ENCODE results near the gene RPS6KB1.

RPS6KB1 gene

GRCh38 chr17:59877965-59878364 is 15.0 kb upstream of the RPS6KB1 start:
- TF ChIP-seq CTCF (IDR thresholded peaks at IDR 0.05; ENCODE audit: low read depth, low read length), result no peak

GRCh38 chr17:59878624-59879023 is 14.3 kb upstream of the RPS6KB1 start:
- no peak overlapping the region for H3K4me3 ChIP-seq (ENCODE audit: low read depth, low read length)
- H3K36me3 ChIP-seq, result peaks cover 70% of the 10 kb centered on the region
- TF ChIP-seq CTCF (IDR thresholded peaks at IDR 0.05; ENCODE audit: low read depth, low read length), result no peak
- DNase-seq, result no peak
- H3K27ac ChIP-seq, result no peak overlapping the region
- no peaks in the 10 kb centered on the region for H3K9me3 ChIP-seq (ENCODE audit: severe bottlenecking)
- no peaks in the 10 kb centered on the region for H3K27me3 ChIP-seq (ENCODE audit: insufficient read depth, low read depth, severe bottlenecking)

More at GRCh38 chr17:59877965-59878364, 15.0 kb upstream of the RPS6KB1 start:
- Histone ChIP-seq H3K36me3 (peaks cover 70% of the 10 kb centered on the region), H3K27ac (no peak overlapping the region), H3K4me3 (ENCODE audit: low read depth, low read length) (no peak overlapping the region), H3K27me3 (ENCODE audit: insufficient read depth, low read depth, severe bottlenecking) (no peaks in the 10 kb centered on the region), H3K9me3 (ENCODE audit: severe bottlenecking) (no peaks in the 10 kb centered on the region)
- no peak for DNase-seq

GRCh38 chr17:59884861-59885260 is 8.1 kb upstream of the RPS6KB1 start:
- no peak overlapping the region for H3K27ac ChIP-seq
- H3K36me3 ChIP-seq, result peaks cover 76% of the 10 kb centered on the region
- H3K27me3 ChIP-seq (ENCODE audit: insufficient read depth, low read depth, severe bottlenecking), result no peaks in the 10 kb centered on the region
- H3K4me3 ChIP-seq (ENCODE audit: low read depth, low read length), result no peak overlapping the region
- TF ChIP-seq CTCF (IDR thresholded peaks at IDR 0.05; ENCODE audit: low read depth, low read length), result no peak
- no peak for DNase-seq
- H3K9me3 ChIP-seq (ENCODE audit: severe bottlenecking), result no peaks in the 10 kb centered on the region

- Histone ChIP-seq H3K27ac (no peak overlapping the region), H3K9me3 (ENCODE audit: severe bottlenecking) (no peaks in the 10 kb centered on the region), H3K27me3 (ENCODE audit: insufficient read depth, low read depth, severe bottlenecking) (no peaks in the 10 kb centered on the region), H3K36me3 (peaks cover 68% of the 10 kb centered on the region), H3K4me3 (ENCODE audit: low read depth, low read length) (no peak overlapping the region)
- TF ChIP-seq CTCF (IDR thresholded peaks at IDR 0.05; ENCODE audit: low read depth, low read length), result no peak
- DNase-seq, result no peak
Measured at GRCh38 chr17:59888145-59888750, 4.7 kb upstream of the RPS6KB1 start.

- DNase-seq, result no peak
- Histone ChIP-seq H3K4me3 (ENCODE audit: low read depth, low read length) (no peak overlapping the region), H3K27me3 (ENCODE audit: insufficient read depth, low read depth, severe bottlenecking) (no peaks in the 10 kb centered on the region), H3K27ac (no peak overlapping the region), H3K9me3 (ENCODE audit: severe bottlenecking) (no peaks in the 10 kb centered on the region), H3K36me3 (peaks cover 49% of the 10 kb centered on the region)
- TF ChIP-seq CTCF (IDR thresholded peaks at IDR 0.05; ENCODE audit: low read depth, low read length), result no peak
Measured at GRCh38 chr17:59890720-59891119, 2.2 kb upstream of the RPS6KB1 start.
